ENCODE data around the gene CXCL8.
"Not testable (repeated sequence)": the region's sequence is repeated elsewhere in the genome, so short reads cannot be mapped to it uniquely, and the experiment has no call there.

The CXCL8 gene

GRCh38 chr4:73743795-73744194 lies 3.4 kb downstream of the CXCL8 start:
- DNase-seq (ENCODE audit: low read depth) = no peak

GRCh38 chr4:73744203-73744602 lies 3.8 kb downstream of the CXCL8 start:
- no peak for DNase-seq (ENCODE audit: low read depth)

- DNase-seq (ENCODE audit: low read depth) = no peak
These were observed 10.4 kb downstream of the CXCL8 start for GRCh38 chr4:73750730-73751129.

- no peak for DNase-seq (ENCODE audit: low read depth)
These were observed 10.8 kb downstream of the CXCL8 start for GRCh38 chr4:73751166-73751565.

- no peak for DNase-seq (ENCODE audit: low read depth)
These were observed 11.5 kb downstream of the CXCL8 start for GRCh38 chr4:73751830-73752229.

- no peak for DNase-seq (ENCODE audit: low read depth)
These were observed 12.1 kb downstream of the CXCL8 start for GRCh38 chr4:73752424-73752823.

- no peak for DNase-seq (ENCODE audit: low read depth)
These were observed 12.8 kb downstream of the CXCL8 start for GRCh38 chr4:73753215-73753614.

- DNase-seq (ENCODE audit: low read depth) = no peak
These were observed 14.6 kb downstream of the CXCL8 start for GRCh38 chr4:73754934-73755333.

- no peak for DNase-seq (ENCODE audit: low read depth)
These were observed 19.0 kb downstream of the CXCL8 start for GRCh38 chr4:73759357-73759756.

GRCh38 chr4:73761856-73762255 lies 21.5 kb downstream of the CXCL8 start:
- DNase-seq (ENCODE audit: low read depth) = no peak

GRCh38 chr4:73762409-73762808 lies 22.0 kb downstream of the CXCL8 start:
- DNase-seq (ENCODE audit: low read depth) = no peak

- no peak for DNase-seq (ENCODE audit: low read depth)
These were observed 23.5 kb downstream of the CXCL8 start for GRCh38 chr4:73763877-73764276.

GRCh38 chr4:73764513-73764912 lies 24.1 kb downstream of the CXCL8 start:
- DNase-seq (ENCODE audit: low read depth) = no peak

- DNase-seq (ENCODE audit: low read depth) = no peak
These were observed 24.9 kb downstream of the CXCL8 start for GRCh38 chr4:73765296-73765695.

- DNase-seq (ENCODE audit: low read depth) = no peak
These were observed 30.5 kb downstream of the CXCL8 start for GRCh38 chr4:73770917-73771316.

- DNase-seq (ENCODE audit: low read depth) = no peak
These were observed 32.0 kb downstream of the CXCL8 start for GRCh38 chr4:73772363-73772762.

- DNase-seq (ENCODE audit: low read depth) = not testable (repeated sequence)
These were observed 34.0 kb downstream of the CXCL8 start for GRCh38 chr4:73774406-73774805.

GRCh38 chr4:73776321-73776729 lies 36.0 kb downstream of the CXCL8 start:
- DNase-seq (ENCODE audit: low read depth) = no peak

- DNase-seq (ENCODE audit: low read depth) = no peak
These were observed 37.2 kb downstream of the CXCL8 start for GRCh38 chr4:73777612-73778011.

GRCh38 chr4:73780243-73780642 lies 39.9 kb downstream of the CXCL8 start:
- DNase-seq (ENCODE audit: low read depth) = no peak

GRCh38 chr4:73780834-73781233 lies 40.5 kb downstream of the CXCL8 start:
- no peak for DNase-seq (ENCODE audit: low read depth)

- no peak for DNase-seq (ENCODE audit: low read depth)
These were observed 48.0 kb downstream of the CXCL8 start for GRCh38 chr4:73788411-73788810.

Measured in HS-5 (cell line).